GM12878 (cell line): ENCODE measurements around the gene ADAMTS2.

Experiments
- CEBPB ChIP-seq, 2 experiments: fragments of 150-350 bp in 1 of 2; IDR thresholded peaks; 2 replicates each; pipeline ENCODE4 v1.6.1; 2012 to 2014; ENCODE audit warnings: low read depth in 2 of 2, low read length in 2 of 2, borderline replicate concordance in 1 of 2, inconsistent platforms in 1 of 2
- NFIC ChIP-seq: IDR thresholded peaks from 2 replicates; pipeline ENCODE4 v1.6.1; 2012; ENCODE audit warnings: low read depth, mild to moderate bottlenecking, inconsistent platforms, low read length, moderate library complexity
- RAD21 ChIP-seq: IDR thresholded peaks from 2 replicates; pipeline ENCODE4 v1.6.1; 2011; ENCODE audit warnings: mild to moderate bottlenecking, low read depth, low read length, moderate library complexity; ENCODE audit not compliant: insufficient read depth
- STAT3 ChIP-seq: IDR thresholded peaks from 2 replicates; pipeline ENCODE4 v1.6.1; 2011; ENCODE audit warnings: low read depth, low read length, improper control_type of control experiment
- YY1 ChIP-seq: IDR thresholded peaks from 2 replicates; pipeline ENCODE4 v1.6.1; 2011; ENCODE audit warnings: low read depth, mild to moderate bottlenecking, low read length
- ZNF217 ChIP-seq: fragments of 450-650 bp; IDR thresholded peaks from 2 replicates; pipeline ENCODE4 v1.6.1; 2017; ENCODE audit warnings: antibody characterized with exemption, mild to moderate bottlenecking
- TF ChIP-seq, protein P1 (sequence below): IDR thresholded peaks from 2 replicates; pipeline ENCODE4 v1.6.1; 2011; ENCODE audit warnings: low read depth, mild to moderate bottlenecking, low read length, moderate library complexity, borderline replicate concordance; ENCODE audit errors: extremely low read depth
- TF ChIP-seq, protein P2 (sequence below), 3 experiments: IDR thresholded peaks in 2 of 3; conservative IDR thresholded peaks in 1 of 3; 2 replicates each; pipeline ENCODE4 v1.5.1; 2011; ENCODE audit warnings: low read depth in 3 of 3, low read length in 3 of 3, mild to moderate bottlenecking in 3 of 3, control low read depth in 2 of 3, moderate library complexity in 2 of 3, inconsistent platforms in 1 of 3, mixed read lengths in 1 of 3; ENCODE audit not compliant: control insufficient read depth in 2 of 3, insufficient read depth in 1 of 3; ENCODE audit errors: extremely low read depth in 1 of 3

DNA sequence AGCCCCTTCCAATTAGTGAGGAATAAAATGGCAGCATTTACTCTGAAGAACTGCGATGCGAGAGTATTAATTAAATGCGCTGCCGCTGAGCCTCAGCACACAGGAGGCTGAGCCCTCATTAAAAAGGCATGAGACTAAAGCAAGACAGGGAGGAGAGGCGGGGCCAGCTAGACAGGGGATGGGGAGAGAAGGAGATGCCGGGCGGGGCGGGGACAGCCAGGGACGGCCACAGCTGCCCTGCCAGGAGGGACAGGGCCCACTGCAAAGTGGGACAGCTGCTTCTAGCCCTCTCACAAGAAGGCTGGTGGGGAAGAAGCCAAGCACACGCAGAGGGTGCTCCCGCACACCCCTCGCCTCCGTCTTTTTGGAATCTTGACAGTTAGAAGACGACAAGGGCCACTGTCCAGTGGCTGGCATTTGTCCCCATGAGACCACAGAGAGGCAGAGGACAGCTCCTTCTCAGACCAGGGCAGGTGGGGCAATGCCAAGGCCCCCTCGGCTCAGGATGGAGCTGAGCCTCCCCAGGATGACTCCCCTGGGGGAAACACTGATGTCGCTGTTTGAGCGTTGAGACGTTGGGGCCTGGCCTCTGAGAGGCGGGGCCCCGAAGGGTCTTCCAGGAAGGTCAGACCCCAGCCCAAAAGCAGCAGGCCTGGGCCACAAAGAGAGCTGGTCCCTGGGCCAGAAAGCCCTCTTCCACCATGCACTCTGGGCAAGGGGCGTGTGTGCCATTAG lies 26.9 kb downstream of the ADAMTS2 start:
- TF ChIP-seq, protein P1, sequence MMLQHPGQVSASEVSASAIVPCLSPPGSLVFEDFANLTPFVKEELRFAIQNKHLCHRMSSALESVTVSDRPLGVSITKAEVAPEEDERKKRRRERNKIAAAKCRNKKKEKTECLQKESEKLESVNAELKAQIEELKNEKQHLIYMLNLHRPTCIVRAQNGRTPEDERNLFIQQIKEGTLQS: no peak
- TF ChIP-seq YY1 (no peak), NFIC (no peak), ZNF217 (no peak), RAD21 (no peak), STAT3 (no peak), CEBPB (IDR thresholded peaks at IDR 0.05; ENCODE audit: borderline replicate concordance in 1 of 2, low read depth in 2 of 2, low read length in 2 of 2) (no peak)
- TF ChIP-seq, protein P2, sequence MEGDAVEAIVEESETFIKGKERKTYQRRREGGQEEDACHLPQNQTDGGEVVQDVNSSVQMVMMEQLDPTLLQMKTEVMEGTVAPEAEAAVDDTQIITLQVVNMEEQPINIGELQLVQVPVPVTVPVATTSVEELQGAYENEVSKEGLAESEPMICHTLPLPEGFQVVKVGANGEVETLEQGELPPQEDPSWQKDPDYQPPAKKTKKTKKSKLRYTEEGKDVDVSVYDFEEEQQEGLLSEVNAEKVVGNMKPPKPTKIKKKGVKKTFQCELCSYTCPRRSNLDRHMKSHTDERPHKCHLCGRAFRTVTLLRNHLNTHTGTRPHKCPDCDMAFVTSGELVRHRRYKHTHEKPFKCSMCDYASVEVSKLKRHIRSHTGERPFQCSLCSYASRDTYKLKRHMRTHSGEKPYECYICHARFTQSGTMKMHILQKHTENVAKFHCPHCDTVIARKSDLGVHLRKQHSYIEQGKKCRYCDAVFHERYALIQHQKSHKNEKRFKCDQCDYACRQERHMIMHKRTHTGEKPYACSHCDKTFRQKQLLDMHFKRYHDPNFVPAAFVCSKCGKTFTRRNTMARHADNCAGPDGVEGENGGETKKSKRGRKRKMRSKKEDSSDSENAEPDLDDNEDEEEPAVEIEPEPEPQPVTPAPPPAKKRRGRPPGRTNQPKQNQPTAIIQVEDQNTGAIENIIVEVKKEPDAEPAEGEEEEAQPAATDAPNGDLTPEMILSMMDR (IDR thresholded peaks at IDR 0.05 in 2 of 3, conservative IDR thresholded peaks at IDR 0.05 in 1 of 3; ENCODE audit: control insufficient read depth in 2 of 3, extremely low read depth in 1 of 3, insufficient read depth in 1 of 3, low read depth in 3 of 3, low read length in 3 of 3): no peak
